ENCODE results near the gene LGI4.

The LGI4 gene

GRCh38 chr19:35160629-35161433 lies 26.0 kb upstream of the LGI4 start:
- no peak overlapping the region for H3K9ac ChIP-seq (ENCODE audit: low read length)
- H3K4me3 ChIP-seq (ENCODE audit: low read depth, low read length, poor library complexity, severe bottlenecking): no peak overlapping the region
- peaks cover 10% of the 10 kb centered on the region for H3K4me1 ChIP-seq (ENCODE audit: insufficient read depth, low read length, severe bottlenecking)
- no peak overlapping the region for H3K4me2 ChIP-seq (ENCODE audit: low read length)
- no peaks in the 10 kb centered on the region for H3K27me3 ChIP-seq (ENCODE audit: insufficient read depth, low read length)
- H3K79me2 ChIP-seq (ENCODE audit: insufficient read depth, low read length): no peaks in the 10 kb centered on the region
- H3K36me3 ChIP-seq (ENCODE audit: insufficient read depth, low read length): peaks cover 97% of the 10 kb centered on the region
- H3K27ac ChIP-seq (ENCODE audit: low read depth, low read length, poor library complexity, severe bottlenecking): no peak overlapping the region
- no peak for TF ChIP-seq EZH2 (IDR thresholded peaks at IDR 0.05; ENCODE audit: borderline replicate concordance, low read length)
- no peaks in the 10 kb centered on the region for H4K20me1 ChIP-seq (ENCODE audit: insufficient read depth, low read length)
- H2AFZ ChIP-seq (ENCODE audit: low read length): no peak overlapping the region
- H3K9me2 ChIP-seq (ENCODE audit: low read depth, low read length): no peaks in the 10 kb centered on the region
- no peaks in the 10 kb centered on the region for H3F3A ChIP-seq (ENCODE audit: insufficient read depth, low read length)
- peaks cover 28% of the 10 kb centered on the region for H3K9me3 ChIP-seq (ENCODE audit: low read length)

GRCh38 chr19:35159606-35160005 lies 24.7 kb upstream of the LGI4 start:
- Histone ChIP-seq H3K79me2 (ENCODE audit: insufficient read depth, low read length) (no peaks in the 10 kb centered on the region), H2AFZ (ENCODE audit: low read length) (no peak overlapping the region), H3K36me3 (ENCODE audit: insufficient read depth, low read length) (peaks cover 85% of the 10 kb centered on the region), H3K4me1 (ENCODE audit: insufficient read depth, low read length, severe bottlenecking) (peaks cover 14% of the 10 kb centered on the region), H3K9me2 (ENCODE audit: low read depth, low read length) (no peaks in the 10 kb centered on the region), H4K20me1 (ENCODE audit: insufficient read depth, low read length) (no peaks in the 10 kb centered on the region), H3K9me3 (ENCODE audit: low read length) (peaks cover 23% of the 10 kb centered on the region), H3K9ac (ENCODE audit: low read length) (no peak overlapping the region), H3K27ac (ENCODE audit: low read depth, low read length, poor library complexity, severe bottlenecking) (no peak overlapping the region), H3F3A (ENCODE audit: insufficient read depth, low read length) (no peaks in the 10 kb centered on the region), H3K4me2 (ENCODE audit: low read length) (no peak overlapping the region), H3K27me3 (ENCODE audit: insufficient read depth, low read length) (no peaks in the 10 kb centered on the region), H3K4me3 (ENCODE audit: low read depth, low read length, poor library complexity, severe bottlenecking) (no peak overlapping the region)
- TF ChIP-seq EZH2 (IDR thresholded peaks at IDR 0.05; ENCODE audit: borderline replicate concordance, low read length): no peak
- no peak for TF ChIP-seq CTCF (IDR thresholded peaks at IDR 0.05; ENCODE audit: low read length)

GRCh38 chr19:35157431-35157830 lies 22.6 kb upstream of the LGI4 start:
- H3K4me2 ChIP-seq (ENCODE audit: low read length): no peak overlapping the region
- no peaks in the 10 kb centered on the region for H3K79me2 ChIP-seq (ENCODE audit: insufficient read depth, low read length)
- no peak overlapping the region for H3K9ac ChIP-seq (ENCODE audit: low read length)
- no peaks in the 10 kb centered on the region for H4K20me1 ChIP-seq (ENCODE audit: insufficient read depth, low read length)
- TF ChIP-seq CTCF (IDR thresholded peaks at IDR 0.05; ENCODE audit: low read length) (no peak), EZH2 (IDR thresholded peaks at IDR 0.05; ENCODE audit: borderline replicate concordance, low read length) (no peak)
- peaks cover 23% of the 10 kb centered on the region for H3K4me1 ChIP-seq (ENCODE audit: insufficient read depth, low read length, severe bottlenecking)
- no peaks in the 10 kb centered on the region for H3F3A ChIP-seq (ENCODE audit: insufficient read depth, low read length)
- H3K27me3 ChIP-seq (ENCODE audit: insufficient read depth, low read length): no peaks in the 10 kb centered on the region
- H3K9me2 ChIP-seq (ENCODE audit: low read depth, low read length): no peaks in the 10 kb centered on the region
- H3K27ac ChIP-seq (ENCODE audit: low read depth, low read length, poor library complexity, severe bottlenecking): no peak overlapping the region
- H2AFZ ChIP-seq (ENCODE audit: low read length): no peak overlapping the region
- no peak overlapping the region for H3K4me3 ChIP-seq (ENCODE audit: low read depth, low read length, poor library complexity, severe bottlenecking)
- H3K36me3 ChIP-seq (ENCODE audit: insufficient read depth, low read length): peaks cover 63% of the 10 kb centered on the region
- 0 out of 2 replicates have a peak, but pooled peaks cover 5% of the 10 kb centered on the region for H3K9me3 ChIP-seq (ENCODE audit: low read length)

- Histone ChIP-seq H3K9ac (ENCODE audit: low read length) (peak overlapping the region; percentile 72; the same call in 1 of the 2 replicates), H3K79me2 (ENCODE audit: insufficient read depth, low read length) (no peaks in the 10 kb centered on the region), H3K9me3 (ENCODE audit: low read length) (no peaks in the 10 kb centered on the region), H4K20me1 (ENCODE audit: insufficient read depth, low read length) (no peaks in the 10 kb centered on the region), H2AFZ (ENCODE audit: low read length) (no peak overlapping the region), H3K4me1 (ENCODE audit: insufficient read depth, low read length, severe bottlenecking) (peaks cover 23% of the 10 kb centered on the region), H3K36me3 (ENCODE audit: insufficient read depth, low read length) (peaks cover 56% of the 10 kb centered on the region), H3K27me3 (ENCODE audit: insufficient read depth, low read length) (no peaks in the 10 kb centered on the region), H3F3A (ENCODE audit: insufficient read depth, low read length) (no peaks in the 10 kb centered on the region), H3K4me3 (ENCODE audit: low read depth, low read length, poor library complexity, severe bottlenecking) (peak overlapping the region; percentile 68), H3K9me2 (ENCODE audit: low read depth, low read length) (no peaks in the 10 kb centered on the region), H3K27ac (ENCODE audit: low read depth, low read length, poor library complexity, severe bottlenecking) (peak overlapping the region; percentile 55), H3K4me2 (ENCODE audit: low read length) (peak overlapping the region; percentile 77)
- TF ChIP-seq CTCF (IDR thresholded peaks at IDR 0.05; ENCODE audit: low read length): no peak
- no peak for TF ChIP-seq EZH2 (IDR thresholded peaks at IDR 0.05; ENCODE audit: borderline replicate concordance, low read length)
Observed at GRCh38 chr19:35156673-35157014, 21.8 kb upstream of the LGI4 start.
